HG03432 (cell line): Measurements from ENCODE around the gene TMCO4.

Experiments
- ATAC-seq: cut with Tn5 transposase; IDR thresholded peaks from one replicate; pipeline ENCODE4 v1.9.1; 2021; ENCODE audit warnings: mild to moderate bottlenecking, moderate library complexity; ENCODE audit not compliant: unreplicated experiment

TMCO4 gene

DNA sequence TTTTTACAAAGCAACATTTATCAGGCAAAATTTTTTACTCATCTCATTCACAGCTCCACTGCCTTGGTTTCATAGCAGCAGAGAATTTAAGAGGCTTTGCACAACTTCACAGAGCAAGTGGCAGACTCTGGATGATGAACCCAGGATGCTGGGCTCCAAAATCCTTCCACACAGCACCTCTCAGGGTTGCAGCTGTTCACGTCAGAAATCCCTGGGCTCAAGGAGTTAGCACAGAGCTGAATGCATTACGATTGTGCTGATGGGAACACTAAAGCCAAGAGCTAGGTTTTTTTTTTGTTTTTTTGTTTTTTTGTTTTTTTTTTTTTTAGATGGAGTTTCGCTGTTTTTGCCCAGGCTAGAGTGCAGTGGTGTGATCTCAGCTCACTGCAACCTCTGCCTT is 137.4 kb downstream of the TMCO4 start:
- ATAC-seq: no peak

DNA sequence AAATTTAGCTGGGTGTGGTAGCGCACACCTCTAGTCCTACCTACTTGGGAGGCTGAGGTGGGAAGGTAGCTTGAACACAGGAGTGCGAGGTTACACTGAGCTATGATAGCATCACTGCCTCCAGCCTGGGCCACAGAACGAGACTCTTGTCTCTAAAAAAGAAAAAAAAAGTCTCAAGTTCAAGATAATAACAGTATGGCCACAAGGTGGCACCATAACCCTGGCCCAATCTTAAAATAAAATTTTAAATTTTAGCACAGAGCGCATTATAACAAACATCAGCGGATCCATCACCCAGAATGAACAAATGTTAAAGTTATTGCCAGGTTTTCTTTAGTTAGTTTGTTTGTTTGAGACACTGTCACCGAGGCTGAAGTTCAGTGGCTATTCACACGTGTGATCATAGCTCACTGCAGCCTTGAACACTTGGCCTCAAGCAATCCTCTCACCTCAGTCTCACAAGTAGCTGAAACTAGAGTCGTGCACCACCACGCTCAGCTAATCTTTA is 137.9 kb downstream of the TMCO4 start:
- no peak for ATAC-seq

DNA sequence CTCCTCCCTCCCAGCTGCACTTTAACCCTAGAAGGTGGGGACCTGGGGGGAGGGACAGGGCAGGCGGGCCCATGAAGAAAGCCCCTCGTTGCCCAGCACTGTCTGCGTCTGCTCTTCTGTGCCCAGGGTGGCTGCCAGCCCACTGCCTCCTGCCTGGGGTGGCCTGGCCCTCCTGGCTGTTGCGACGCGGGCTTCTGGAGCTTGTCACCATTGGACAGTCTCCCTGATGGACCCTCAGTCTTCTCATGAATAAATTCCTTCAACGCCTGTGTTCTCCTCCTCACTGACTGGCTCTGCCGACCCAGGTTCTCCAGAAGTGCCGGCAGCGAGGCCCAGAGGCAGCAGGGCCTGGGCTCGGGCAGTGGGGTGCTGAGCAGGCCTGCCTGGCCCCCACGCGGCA is 141.5 kb downstream of the TMCO4 start:
- no peak for ATAC-seq

DNA sequence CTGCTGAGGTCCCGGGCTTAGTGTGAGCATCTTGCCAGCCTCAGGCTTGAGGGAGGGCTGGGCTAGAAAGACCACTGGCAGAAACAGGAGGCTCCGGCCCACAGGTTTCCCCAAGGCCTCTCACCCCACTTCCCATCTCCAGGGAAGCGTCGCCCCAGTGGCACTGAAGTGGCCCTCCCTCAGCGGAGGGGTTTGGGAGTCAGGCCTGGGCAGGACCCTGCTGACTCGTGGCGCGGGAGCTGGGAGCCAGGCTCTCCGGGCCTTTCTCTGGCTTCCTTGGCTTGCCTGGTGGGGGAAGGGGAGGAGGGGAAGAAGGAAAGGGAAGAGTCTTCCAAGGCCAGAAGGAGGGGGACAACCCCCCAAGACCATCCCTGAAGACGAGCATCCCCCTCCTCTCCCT is 142.2 kb downstream of the TMCO4 start:
- no peak for ATAC-seq

GRCh38 chr1:19656780-19657466 is 142.8 kb downstream of the TMCO4 start:
- ATAC-seq: no peak

- no peak for ATAC-seq
Measured at GRCh38 chr1:19656134-19656779, 143.5 kb downstream of the TMCO4 start.

- ATAC-seq: no peak
Measured at GRCh38 chr1:19655718-19656080, 144.0 kb downstream of the TMCO4 start.

GRCh38 chr1:19654886-19655717 is 144.6 kb downstream of the TMCO4 start:
- ATAC-seq: no peak

DNA sequence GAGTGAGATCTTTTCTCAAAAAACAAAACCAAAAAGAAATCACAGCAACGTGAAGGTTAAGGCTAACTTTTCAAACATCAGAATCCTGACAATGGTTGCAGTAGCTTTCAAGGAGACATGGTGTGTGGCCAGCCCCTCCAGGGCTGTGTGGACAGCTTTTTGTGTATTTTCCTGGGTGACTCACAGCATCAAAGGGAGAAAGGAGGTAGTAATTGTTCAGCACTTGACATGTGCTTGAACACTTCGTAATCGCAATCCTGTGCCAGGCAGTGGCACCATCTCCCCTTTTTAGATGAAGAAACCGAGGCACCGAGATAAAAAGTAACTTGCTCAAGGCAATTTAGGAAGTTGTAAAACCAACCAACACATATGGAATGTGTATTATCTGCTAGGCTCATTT is 145.3 kb downstream of the TMCO4 start:
- no peak for ATAC-seq

- ATAC-seq: peak; percentile 45
Measured at GRCh38 chr1:19651141-19651737, 148.5 kb downstream of the TMCO4 start.

- ATAC-seq: no peak
Measured at GRCh38 chr1:19650416-19651140, 149.1 kb downstream of the TMCO4 start.

DNA sequence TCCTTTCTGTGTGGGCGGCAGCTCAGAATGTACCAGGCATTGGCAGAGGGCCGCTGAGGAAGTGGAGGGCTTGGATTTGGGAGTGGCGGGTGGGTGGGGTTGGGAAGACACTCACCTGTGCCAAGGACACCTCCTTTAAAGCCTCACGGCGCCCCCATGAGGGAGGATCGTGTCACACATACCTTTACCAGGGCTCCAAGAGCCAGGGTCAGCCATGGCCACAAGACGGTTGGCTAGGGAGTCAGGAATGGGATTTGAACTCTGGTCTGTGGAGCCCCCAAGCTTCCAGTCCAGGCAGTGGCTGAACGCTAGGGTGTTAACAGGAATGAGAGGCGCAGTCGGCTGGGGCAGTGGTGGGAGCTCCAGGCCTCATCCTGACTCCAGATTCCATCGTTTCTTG is 151.0 kb downstream of the TMCO4 start:
- no peak for ATAC-seq

GRCh38 chr1:19648239-19648638 is 151.5 kb downstream of the TMCO4 start:
- no peak for ATAC-seq

- no peak for ATAC-seq
Measured at GRCh38 chr1:19647643-19648042, 152.1 kb downstream of the TMCO4 start.

DNA sequence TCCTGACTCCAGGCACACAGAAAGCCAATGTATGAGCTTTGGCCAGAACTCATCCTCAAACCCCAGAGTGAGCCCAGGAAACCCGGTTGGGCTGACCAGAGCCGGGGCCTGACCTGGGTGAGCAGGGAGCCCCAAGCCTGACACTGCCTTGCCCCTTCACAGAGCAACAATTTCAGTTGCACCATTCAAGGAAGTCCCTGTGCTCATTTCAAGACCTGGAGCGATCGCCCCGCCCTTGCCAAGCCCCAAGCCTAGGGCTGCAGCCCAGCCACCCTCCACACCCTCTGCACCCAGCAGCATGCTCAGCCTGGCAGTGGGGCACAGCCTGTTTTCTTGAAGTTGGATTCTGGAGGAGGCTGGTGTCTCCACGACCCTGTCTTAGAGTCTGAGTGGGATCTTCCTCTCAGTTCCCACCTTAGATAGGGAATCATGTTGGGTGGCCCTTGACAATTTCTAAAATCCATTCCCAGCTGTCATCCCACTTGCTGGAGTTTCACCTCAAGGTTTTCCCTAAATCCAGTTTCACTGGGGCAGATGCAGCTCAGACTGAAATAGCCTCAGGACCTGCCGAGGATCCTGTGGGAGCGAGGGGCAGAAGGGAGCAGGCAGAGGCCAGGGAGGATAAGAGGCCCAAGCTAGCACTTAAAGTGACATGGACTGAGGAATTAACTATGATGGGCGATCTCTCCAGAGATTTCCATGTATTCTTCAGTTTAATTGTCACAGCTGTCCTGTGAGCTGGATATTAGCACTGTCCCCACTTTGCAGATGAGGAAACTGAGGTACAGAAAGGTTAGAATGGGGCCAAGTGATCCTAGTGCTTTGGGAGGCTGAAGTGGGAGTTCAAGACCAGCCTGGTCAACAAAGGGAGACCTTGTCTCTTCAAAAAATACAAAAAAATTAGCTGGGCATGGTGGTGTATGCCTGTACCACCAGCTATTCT is 153.1 kb downstream of the TMCO4 start:
- ATAC-seq: no peak

DNA sequence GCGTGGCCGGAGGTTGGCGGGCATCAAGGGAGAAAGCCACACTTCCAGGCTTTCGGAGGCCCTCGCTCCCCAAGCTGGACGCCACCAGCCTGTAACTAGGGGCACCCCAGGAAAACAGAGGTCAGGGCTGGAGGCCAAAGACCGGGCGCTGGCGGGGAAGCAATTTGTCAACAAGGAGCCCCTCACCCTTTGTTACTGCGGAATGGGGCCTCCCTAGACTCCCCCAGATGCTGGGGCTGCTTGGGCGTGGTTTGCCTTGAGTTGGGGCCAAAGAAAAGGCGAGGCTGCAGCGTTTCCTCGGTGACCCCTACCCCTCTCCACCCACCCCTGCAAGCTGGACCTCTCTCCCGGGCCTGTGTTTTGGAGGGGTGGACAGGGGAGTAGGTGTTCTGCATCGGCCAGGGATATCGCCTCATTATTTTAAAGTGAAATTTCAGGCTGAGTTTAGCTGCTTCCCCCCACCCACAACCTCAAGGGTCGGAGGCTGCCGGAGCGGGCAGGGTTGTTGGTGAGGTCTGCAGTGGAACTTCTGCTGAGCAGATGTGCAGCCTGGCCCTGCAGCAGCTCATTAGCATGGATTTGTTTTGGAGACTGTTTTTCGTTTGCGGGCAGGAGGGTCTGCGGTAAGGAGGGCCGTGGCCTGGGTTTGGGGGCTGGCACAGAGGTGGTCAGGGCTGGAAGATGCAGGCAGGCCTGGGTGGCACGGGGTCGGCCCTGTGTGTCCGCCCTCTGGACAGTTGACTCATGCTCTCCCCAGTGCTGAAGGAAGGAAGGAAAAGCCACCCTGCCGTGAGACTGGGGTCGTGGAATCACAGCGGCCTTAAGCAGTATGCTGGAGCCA is 154.1 kb downstream of the TMCO4 start:
- no peak for ATAC-seq

- peak; percentile 31 for ATAC-seq
Measured at GRCh38 chr1:19644681-19645410, 154.9 kb downstream of the TMCO4 start.

- peak; percentile 24 for ATAC-seq
Measured at GRCh38 chr1:19644395-19644680, 155.4 kb downstream of the TMCO4 start.
